Astrocyte (in vitro differentiated cells and primary cell): ENCODE results near the gene ALK. TPM values are rescaled to one million over a fixed set of nuclear protein-coding genes. Genes with fewer than 3 reads are reported as not detected.

Source experiments
- DNase-seq: peaks from one replicate; pipeline ENCODE4 v3.0.0-alpha.2; 2010; ENCODE audit warnings: low read depth
- FAIRE-seq: peaks from 2 replicates; lab custom pipeline; 2011; peaks lifted over from hg19 to GRCh38; lab: Jason Lieb, UNC
- H2AFZ ChIP-seq: 2 replicates; pipeline ENCODE4 v1.6.0; 2012; ENCODE audit warnings: low read depth, low read length, inconsistent platforms
- H3K27ac ChIP-seq: 2 replicates; pipeline ENCODE4 v1.5.1; 2011; ENCODE audit warnings: low read depth, low read length, inconsistent platforms
- H3K27me3 ChIP-seq: 2 replicates; pipeline ENCODE4 v1.6.0; 2011; ENCODE audit warnings: low read length, inconsistent platforms; ENCODE audit not compliant: insufficient read depth
- H3K36me3 ChIP-seq: 2 replicates; pipeline ENCODE4 v1.5.1; 2011; ENCODE audit warnings: low read length, inconsistent platforms; ENCODE audit not compliant: insufficient read depth
- H3K4me1 ChIP-seq: 2 replicates; pipeline ENCODE4 v1.5.1; 2011; ENCODE audit warnings: low read length, inconsistent platforms; ENCODE audit not compliant: insufficient read depth
- H3K4me2 ChIP-seq: 2 replicates; pipeline ENCODE4 v1.6.0; 2012; ENCODE audit warnings: low read length, inconsistent platforms
- H3K4me3 ChIP-seq: 2 replicates; pipeline ENCODE4 v1.5.1; 2011; ENCODE audit warnings: low read depth, mild to moderate bottlenecking, low read length, inconsistent platforms; ENCODE audit not compliant: insufficient read depth
- H3K79me2 ChIP-seq: 2 replicates; pipeline ENCODE4 v1.6.0; 2012; ENCODE audit warnings: mild to moderate bottlenecking, low read length, inconsistent platforms; ENCODE audit not compliant: insufficient read depth
- H3K9ac ChIP-seq: 2 replicates; pipeline ENCODE4 v1.6.0; 2012; ENCODE audit warnings: mild to moderate bottlenecking, low read length, inconsistent platforms
- H3K9me3 ChIP-seq: 2 replicates; pipeline ENCODE4 v1.5.1; 2012; ENCODE audit warnings: low read depth, mild to moderate bottlenecking, low read length, inconsistent platforms; ENCODE audit not compliant: insufficient read depth
- H4K20me1 ChIP-seq: 2 replicates; pipeline ENCODE4 v1.6.0; 2012; ENCODE audit warnings: low read length, inconsistent platforms; ENCODE audit not compliant: insufficient read depth
- H3K27ac Mint-ChIP-seq: one replicate; pipeline ENCODE4 v1.8.0; 2021; ENCODE audit warnings: mild to moderate bottlenecking, mixed read lengths; ENCODE audit not compliant: unreplicated experiment
- H3K27me3 Mint-ChIP-seq: one replicate; pipeline ENCODE4 v1.8.0; 2021; ENCODE audit warnings: low read depth, mixed read lengths; ENCODE audit not compliant: unreplicated experiment
- H3K36me3 Mint-ChIP-seq: one replicate; pipeline ENCODE4 v1.8.0; 2021; ENCODE audit warnings: low read depth, mixed read lengths; ENCODE audit not compliant: unreplicated experiment
- H3K4me1 Mint-ChIP-seq: one replicate; pipeline ENCODE4 v1.8.0; 2021; ENCODE audit warnings: low read depth, mixed read lengths; ENCODE audit not compliant: unreplicated experiment
- H3K4me3 Mint-ChIP-seq: one replicate; pipeline ENCODE4 v1.8.0; 2021; ENCODE audit warnings: mild to moderate bottlenecking, moderate library complexity, mixed read lengths; ENCODE audit not compliant: unreplicated experiment
- H3K9me3 Mint-ChIP-seq: one replicate; pipeline ENCODE4 v1.8.0; 2021; ENCODE audit warnings: mild to moderate bottlenecking, mixed read lengths; ENCODE audit not compliant: unreplicated experiment
- CTCF ChIP-seq: IDR thresholded peaks from 2 replicates; pipeline ENCODE4 v1.5.1; 2011; ENCODE audit warnings: low read depth, mild to moderate bottlenecking, inconsistent platforms, low read length, moderate library complexity; ENCODE audit not compliant: insufficient read depth
- EZH2 ChIP-seq: IDR thresholded peaks from 2 replicates; pipeline ENCODE4 v1.6.1; 2012; ENCODE audit warnings: mild to moderate bottlenecking, low read length, inconsistent platforms; ENCODE audit not compliant: insufficient read depth
- total RNA-seq: library from RNA; stranded (reverse); gene quantifications from 2 replicates; pipeline ENCODE4 v1.2.1, GENCODE V29; 2021

ALK gene
- total RNA-seq, 1 donor from 2014 or later = 0.16 TPM

- Mint-ChIP-seq H3K4me3 (no peak overlapping the region), H3K27ac (no peak overlapping the region), H3K4me1 (peaks cover 4% of the 10 kb centered on the region), H3K36me3 (no peaks in the 10 kb centered on the region), H3K27me3 (peaks cover 16% of the 10 kb centered on the region), H3K9me3 (no peaks in the 10 kb centered on the region)
- no peak for TF ChIP-seq CTCF
- TF ChIP-seq EZH2 = no peak
- H3K4me2 ChIP-seq = no peak overlapping the region
- H3K27ac ChIP-seq = no peak overlapping the region
- no peak for FAIRE-seq
- H3K9ac ChIP-seq = no peak overlapping the region
- H3K79me2 ChIP-seq = no peaks in the 10 kb centered on the region
- no peak for DNase-seq
- H3K27me3 ChIP-seq = no peaks in the 10 kb centered on the region
- H2AFZ ChIP-seq = no peak overlapping the region
- H3K9me3 ChIP-seq = no peaks in the 10 kb centered on the region
- no peaks in the 10 kb centered on the region for H3K4me1 ChIP-seq
- H4K20me1 ChIP-seq = no peaks in the 10 kb centered on the region
- no peaks in the 10 kb centered on the region for H3K36me3 ChIP-seq
- no peak overlapping the region for H3K4me3 ChIP-seq
Measured at GRCh38 chr2:29213888-29214291, 707.5 kb downstream of the ALK start.

- peaks cover 3% of the 10 kb centered on the region for H3K4me1 ChIP-seq
- no peaks in the 10 kb centered on the region for H4K20me1 ChIP-seq
- H3K27ac ChIP-seq = no peak overlapping the region
- no peak for DNase-seq
- H3K36me3 ChIP-seq = no peaks in the 10 kb centered on the region
- H3K4me3 Mint-ChIP-seq = no peak overlapping the region
- no peak overlapping the region for H3K27ac Mint-ChIP-seq
- H3K9me3 Mint-ChIP-seq = peaks cover 3% of the 10 kb centered on the region
- H3K27me3 Mint-ChIP-seq = peaks cover 5% of the 10 kb centered on the region
- no peaks in the 10 kb centered on the region for H3K9me3 ChIP-seq
- no peak for FAIRE-seq
- peaks cover 12% of the 10 kb centered on the region for H3K4me1 Mint-ChIP-seq
- no peak overlapping the region for H3K4me2 ChIP-seq
- H3K36me3 Mint-ChIP-seq = no peaks in the 10 kb centered on the region
- no peak overlapping the region for H3K9ac ChIP-seq
- no peaks in the 10 kb centered on the region for H3K27me3 ChIP-seq
- H3K79me2 ChIP-seq = no peaks in the 10 kb centered on the region
- H3K4me3 ChIP-seq = no peak overlapping the region
- TF ChIP-seq EZH2 = no peak
- no peak for TF ChIP-seq CTCF
- no peak overlapping the region for H2AFZ ChIP-seq
Measured at GRCh38 chr2:29212009-29212408, 709.4 kb downstream of the ALK start.

- Histone ChIP-seq H3K36me3 (no peaks in the 10 kb centered on the region), H3K27me3 (no peaks in the 10 kb centered on the region), H3K79me2 (no peaks in the 10 kb centered on the region), H3K4me2 (no peak overlapping the region), H3K27ac (no peak overlapping the region), H3K4me3 (no peak overlapping the region), H3K9ac (no peak overlapping the region), H3K4me1 (peaks cover 3% of the 10 kb centered on the region), H4K20me1 (no peaks in the 10 kb centered on the region), H2AFZ (no peak overlapping the region), H3K9me3 (no peaks in the 10 kb centered on the region)
- TF ChIP-seq CTCF = no peak
- no peak for TF ChIP-seq EZH2
- H3K4me1 Mint-ChIP-seq = peaks cover 16% of the 10 kb centered on the region
- DNase-seq (no peak), FAIRE-seq (no peak)
- no peak overlapping the region for H3K4me3 Mint-ChIP-seq
- peaks cover 2% of the 10 kb centered on the region for H3K27me3 Mint-ChIP-seq
- H3K9me3 Mint-ChIP-seq = peaks cover 3% of the 10 kb centered on the region
- no peaks in the 10 kb centered on the region for H3K36me3 Mint-ChIP-seq
- no peak overlapping the region for H3K27ac Mint-ChIP-seq
Measured at GRCh38 chr2:29209551-29209950, 711.8 kb downstream of the ALK start.
